NCI-H146 treated with DMSO at 0.1 percent for 48 hours (cell line): ENCODE results near the gene SLC45A3.

Source experiments
- DNase-seq: peaks from one replicate; lab custom pipeline; 2025; ENCODE audit not compliant: unreplicated experiment; lab: John Stamatoyannopoulos, UW

Gene SLC45A3

DNA sequence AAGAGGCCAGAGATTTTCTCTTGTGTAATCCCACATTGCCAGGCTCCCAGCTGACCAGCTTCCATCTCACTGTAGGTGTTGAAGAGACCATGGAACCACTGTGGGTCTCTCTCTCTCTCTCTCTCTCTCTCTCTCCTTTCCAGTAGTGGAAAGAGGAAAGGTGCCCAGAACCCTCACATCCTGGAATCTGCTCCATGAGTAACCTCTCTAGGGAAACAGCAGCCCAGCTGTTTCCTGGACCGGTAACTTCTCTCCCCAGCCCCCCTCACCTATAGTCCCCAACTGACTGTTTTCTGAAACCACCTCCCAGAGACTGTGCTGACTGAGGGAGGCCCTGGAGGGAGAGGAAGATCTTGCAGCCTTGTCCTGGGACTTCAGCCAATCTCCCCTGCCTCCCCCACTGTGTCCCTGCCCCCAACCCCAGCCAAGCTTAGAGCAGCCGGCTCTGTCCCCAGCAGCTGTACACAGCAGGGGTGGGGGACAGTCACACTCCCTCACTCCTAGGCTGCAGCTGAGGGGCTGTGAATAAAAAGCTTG is 20.6 kb upstream of the SLC45A3 start:
- no peak for DNase-seq

DNA sequence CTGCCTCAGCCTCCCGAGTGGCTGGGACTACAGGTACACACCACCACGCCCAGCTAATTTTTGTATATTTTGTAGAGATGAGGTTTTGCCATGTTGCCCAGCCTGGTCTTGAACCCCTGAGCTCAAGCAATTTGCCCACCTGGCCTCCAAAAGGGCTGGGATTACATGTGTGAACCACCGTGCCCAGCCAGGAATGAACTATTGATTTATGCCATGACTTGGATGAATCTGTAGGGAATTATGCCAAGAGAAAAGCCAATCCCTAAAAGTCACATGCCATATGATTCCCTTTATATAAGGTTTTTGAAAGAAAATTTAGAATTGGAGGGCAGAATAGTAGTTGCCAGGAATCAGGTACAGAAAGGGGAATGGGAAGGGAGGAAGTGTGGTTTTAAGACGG is 19.1 kb upstream of the SLC45A3 start:
- no peak for DNase-seq

DNA sequence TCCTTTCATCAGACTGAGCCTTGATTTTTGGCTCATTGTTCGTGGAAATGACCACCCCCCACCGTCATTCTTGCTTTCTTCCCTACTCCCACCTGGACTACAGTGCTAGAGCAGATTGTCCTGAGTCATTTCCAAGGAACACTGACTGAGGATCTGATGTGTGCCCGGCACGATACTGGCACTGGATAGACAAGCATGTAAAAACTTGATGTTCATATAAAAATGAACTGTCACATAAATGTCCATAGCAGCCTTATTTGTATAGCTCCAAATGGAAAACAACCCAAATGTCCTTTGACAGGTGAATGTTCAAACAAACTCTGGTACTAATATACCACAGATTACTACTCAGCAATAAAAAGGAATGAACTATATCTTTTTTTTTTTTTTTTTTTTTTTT is 18.6 kb upstream of the SLC45A3 start:
- no peak for DNase-seq

DNA sequence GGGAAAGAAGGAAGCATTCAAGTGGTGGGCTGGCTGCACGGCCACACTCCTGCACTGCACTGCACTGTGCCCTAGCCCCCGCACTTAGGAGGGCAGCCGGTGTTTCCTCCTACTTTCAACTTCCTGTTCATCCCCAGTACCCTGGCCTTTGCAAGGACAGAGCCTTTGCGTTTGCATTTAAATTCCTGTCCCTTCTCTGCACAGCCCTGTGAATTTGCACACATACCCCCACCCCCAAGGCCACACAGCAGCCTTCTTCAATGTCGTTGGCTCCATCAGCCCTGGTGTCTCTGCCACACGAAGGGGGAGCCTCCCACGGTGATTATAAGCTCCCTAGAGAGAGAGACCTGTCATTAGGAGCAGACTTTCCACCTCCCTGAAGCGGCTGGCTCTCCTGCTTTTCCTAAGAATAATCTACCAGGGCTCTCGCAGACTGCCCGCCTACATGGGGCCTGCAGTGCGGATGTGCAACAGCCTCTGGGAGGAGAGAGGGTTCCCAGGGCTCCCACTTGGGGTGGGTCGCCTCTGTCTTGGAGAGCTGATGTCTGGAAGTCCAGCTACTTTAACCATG is 13.2 kb upstream of the SLC45A3 start:
- DNase-seq: no peak

DNA sequence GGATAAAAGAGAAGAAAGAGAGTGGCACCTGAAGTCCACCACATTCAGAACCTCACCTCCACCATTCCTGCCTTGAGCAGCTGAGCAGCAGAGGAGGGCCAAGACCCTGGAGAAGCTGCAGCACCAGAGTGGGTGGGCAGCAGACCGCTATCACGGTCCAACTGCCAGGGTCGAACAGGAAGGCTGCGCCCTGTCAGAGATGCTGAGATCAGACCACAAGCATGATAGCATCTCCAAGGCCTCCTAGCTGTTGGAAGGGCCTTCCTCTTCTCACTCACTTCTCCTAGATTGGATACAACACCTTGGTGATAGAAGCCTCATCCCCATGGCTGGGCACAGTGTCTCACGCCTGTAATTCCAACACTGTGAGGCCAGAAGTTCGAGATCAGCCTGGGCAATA is 12.1 kb upstream of the SLC45A3 start:
- DNase-seq: no peak

DNA sequence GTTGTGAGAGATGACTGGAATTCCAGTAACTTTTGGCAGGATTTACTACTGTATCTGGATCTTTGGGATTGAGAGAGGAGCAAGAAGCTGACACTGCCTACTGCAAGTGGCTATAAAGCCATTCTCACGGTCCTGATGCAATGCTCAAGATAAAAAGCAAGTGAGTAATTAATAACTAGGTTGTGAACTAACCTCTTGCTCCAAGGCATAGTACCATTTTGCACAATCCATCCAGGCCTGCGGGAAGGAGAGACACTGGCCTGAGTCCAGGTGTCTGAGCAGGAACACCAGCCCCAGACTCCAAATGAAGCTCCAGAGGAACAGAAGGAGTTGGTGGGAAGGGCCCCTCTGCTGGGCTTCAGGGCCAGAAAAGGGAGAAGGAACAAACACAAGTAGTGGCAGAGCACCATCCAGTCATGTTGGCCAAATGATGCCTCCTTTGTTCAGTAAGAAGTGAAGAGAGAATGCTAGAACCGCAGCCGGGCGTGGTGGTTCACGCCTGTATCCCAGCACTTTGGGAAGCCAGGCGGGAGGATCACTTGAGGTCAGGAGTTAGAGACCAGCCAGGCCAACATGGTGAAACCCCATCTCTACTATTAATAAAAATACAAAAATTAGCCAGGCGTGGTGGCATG is 9.9 kb upstream of the SLC45A3 start:
- DNase-seq: no peak

DNA sequence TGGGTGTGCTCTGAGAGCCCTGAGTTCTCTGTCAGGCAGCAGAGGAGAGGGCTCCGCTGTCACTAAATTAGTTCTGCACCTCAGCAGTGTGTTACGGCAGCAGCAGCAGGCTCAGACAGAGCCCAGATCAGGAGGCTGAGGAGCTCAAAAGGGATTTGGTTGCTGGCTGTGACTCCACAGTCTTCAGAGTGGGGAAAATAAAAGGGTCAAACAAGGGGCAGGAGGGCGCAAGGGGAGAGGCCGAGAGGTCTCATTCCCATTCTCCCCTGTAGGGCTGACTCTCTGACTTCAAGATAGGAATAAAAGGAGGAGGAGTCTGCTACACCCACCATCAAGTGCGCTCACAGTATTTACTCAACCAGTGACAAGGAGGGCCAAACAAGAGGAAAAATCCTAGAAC is 9.2 kb upstream of the SLC45A3 start:
- no peak for DNase-seq

DNA sequence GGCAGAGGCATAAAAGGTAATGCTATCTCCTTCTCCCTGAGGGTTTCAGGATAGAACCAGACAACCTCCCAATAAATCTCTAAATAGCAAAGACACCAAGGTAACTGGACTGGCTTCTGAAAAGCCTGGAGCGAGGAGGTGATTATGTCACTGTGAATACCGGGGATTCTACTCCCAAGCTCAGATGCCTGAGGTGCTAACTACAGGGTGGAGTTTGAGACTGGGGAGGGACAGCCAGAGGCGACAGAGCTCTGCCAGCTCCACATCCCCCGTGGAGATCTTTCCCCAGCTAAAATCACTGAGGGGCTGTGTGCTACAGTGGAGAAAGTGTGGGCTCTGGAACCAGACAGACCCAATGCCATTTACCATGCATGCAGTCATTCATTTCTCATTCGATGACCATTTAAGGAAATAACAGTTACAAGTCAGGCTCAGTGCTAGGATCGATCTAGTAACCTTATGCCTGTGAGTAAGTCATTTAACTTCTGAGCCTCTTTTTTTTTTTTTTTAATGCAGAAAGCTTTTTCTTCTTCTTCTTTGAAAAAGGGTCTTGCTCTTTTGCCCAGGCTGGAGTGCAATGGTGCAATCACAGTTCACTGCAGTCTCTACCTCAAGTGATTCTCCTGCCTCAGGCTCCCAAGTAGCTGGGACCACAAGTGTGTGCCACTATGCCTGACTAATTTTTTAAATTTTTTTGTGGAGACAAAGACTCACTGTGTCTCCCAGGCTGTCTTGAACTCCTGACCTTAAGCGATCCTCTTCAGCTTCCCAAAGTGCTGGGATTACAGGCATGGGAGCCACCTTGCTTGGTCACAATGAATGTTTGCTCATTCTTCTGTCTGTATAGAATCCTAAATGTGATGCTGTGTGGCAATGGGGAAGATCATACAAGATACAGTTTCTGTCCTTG is 8.1 kb upstream of the SLC45A3 start:
- DNase-seq: no peak

DNA sequence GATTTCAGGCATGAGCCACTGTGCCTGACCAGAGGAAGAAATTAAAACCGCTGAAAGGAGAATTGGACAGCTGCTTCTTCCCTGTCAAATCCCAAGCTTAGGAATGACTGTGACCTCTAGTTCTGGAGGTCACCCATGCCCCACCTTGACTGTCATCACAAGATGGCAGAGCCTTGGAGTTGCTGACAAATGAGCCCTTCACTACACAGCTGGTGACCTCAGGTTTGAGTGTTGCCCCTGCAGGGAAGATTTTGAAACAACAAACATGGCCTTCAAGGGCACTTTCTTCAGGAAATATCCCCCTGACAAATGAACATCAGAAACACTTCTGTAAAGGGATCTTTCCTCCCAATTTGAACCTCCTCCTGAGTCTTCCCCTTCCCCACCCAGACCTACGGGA is 6.9 kb upstream of the SLC45A3 start:
- no peak for DNase-seq

DNA sequence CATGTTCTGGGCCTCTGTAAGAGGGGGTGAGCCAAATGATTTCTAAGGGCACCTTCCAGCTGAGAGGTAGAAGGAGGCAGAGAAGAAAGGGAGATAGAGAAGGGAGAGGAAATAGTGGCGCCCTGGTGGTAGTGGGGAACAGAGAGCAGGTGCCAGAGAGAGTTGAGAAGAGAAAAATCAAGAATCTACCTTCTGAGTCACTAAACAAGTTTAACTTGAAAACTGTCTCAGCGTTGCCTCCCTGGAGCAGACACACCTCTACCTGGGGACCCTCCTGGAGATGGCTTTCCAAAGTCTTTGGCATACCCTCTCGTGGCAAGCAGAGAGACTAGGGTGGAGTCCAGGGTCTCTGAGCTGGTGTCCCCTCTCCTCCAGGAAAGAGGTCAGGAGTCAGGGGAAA is 1.1 kb upstream of the SLC45A3 start:
- DNase-seq: no peak

DNA sequence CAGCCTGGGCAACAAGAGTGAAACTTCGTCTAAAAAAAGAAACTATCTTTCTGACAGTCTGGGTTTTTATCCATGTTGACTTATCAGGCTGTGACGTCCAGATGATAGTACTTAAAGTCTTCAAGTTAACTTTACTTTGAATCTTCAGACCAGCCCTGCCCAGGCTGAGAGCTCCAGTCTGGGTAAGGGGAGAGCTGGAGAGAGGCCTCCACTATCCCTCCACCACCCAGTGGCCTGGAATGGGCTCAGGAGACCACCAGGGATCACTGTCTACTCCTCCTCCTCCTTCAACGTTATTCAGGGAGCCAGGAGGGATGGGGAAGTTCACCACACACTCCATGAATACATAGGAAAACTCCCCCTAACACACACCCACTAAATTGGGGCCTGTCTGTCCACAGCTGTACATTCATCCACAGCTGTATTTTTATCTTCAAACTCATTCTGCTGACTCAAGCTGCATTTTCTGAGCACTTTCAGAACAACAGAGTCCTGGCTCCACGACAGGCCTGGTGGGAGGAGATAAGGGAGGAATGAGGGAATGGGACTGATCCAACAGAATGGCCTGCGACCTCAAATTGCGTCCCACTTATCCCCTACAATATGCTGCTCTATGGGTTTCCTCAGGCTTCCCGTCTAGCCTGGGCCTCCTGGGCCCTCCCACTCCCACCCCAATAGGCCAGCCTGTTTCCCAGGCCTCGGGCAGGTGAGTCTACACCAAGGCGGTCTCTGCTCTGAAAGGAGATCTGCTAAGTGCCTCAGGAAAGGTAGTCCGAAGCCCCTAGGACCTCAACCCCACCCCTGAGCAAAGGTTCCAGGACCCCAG is 1.8 kb downstream of the SLC45A3 start:
- DNase-seq: no peak

DNA sequence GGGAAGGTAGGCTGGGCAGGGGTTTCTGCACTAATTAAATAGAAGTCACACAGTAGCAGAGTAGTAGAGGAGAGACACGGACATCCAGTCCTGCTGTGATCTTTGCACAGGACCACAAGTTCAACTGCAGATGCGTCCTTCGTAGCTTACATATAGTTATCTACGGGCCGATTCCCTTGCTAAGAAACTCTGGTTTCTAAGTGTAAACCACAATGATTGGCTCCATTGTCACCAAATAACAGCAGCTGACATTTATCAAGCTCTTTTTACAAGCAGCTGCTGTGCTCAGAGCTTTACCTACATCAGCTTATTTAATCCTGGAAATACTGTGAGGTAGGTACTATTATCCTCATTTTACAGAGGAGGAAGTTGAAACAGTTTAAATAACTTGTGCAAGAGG is 3.1 kb downstream of the SLC45A3 start:
- no peak for DNase-seq

DNA sequence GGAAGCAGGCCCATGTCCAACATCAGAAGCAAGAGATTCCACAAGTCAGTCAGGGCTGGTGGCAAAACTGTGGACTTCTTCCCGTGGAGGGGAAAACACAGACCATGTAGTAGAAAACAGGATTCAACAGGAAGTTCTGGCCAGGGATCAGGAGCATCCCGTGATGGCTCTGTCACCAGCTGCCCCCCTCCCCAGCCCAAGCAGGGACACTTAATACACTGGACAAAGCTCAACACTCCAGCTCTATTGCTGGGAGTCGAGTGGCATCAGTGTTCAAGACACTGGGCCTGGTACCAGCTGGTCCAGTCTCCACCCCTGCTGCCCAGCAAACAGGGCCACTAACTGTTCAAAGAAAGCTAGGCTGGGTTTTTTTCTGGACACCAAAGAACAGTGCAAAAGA is 3.7 kb downstream of the SLC45A3 start:
- no peak for DNase-seq

DNA sequence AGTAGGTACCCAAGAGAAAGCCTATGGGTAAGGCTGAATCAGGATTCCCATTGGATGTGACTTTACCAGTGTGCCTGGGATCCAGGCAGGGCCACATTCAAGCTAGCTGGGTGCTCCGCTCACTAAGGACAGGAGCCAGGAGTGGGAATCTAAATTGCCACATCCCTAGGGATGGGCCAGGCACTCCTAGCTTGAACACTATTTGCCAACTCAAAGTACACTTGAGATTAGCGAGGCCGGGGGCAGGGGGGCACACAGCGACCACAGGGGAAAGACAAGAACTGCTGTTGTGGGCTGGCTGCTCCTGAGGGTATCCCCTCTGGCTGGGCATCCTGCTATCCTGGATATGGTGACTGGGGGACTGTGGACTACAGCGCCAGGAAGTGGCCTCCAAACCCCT is 4.3 kb downstream of the SLC45A3 start:
- DNase-seq: no peak

DNA sequence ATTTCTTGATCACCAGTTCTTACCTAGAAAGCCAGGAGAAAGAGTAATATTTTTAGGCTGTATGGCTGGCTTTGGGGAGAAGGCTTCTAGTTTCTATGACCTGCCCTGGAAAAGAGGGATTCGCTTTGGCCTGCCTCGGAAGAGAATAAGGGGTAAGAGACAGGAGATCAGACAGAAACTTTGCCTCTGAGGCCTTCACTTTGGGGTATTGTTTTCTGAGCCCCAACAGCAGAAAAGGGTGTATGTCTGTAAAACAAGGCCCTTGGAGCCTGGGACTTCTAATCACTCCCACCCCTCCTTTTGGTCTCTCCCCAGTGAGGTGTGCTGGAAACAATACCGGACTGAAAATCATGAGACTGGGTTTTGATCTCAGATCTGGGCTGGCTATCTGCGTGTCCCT is 5.1 kb downstream of the SLC45A3 start:
- no peak for DNase-seq

DNA sequence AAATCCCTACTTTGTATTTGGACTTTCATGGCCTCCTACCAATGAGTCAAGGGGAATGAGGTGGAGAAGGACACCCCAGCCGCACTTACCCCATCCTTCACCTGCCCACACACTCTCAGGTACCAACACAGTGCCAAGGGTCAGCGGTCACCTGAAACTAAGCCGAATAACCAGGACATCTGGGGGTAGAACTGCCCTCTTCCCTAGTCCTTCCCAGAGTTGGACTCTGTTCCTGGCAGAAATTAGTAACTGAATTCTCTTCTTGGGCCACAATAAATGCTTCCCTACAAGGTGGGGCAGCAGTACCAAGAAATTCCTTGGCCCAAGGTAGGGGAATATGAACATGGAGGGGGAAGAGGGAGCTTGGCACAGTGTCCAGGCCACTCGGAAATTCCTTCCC is 7.3 kb downstream of the SLC45A3 start:
- DNase-seq: no peak

DNA sequence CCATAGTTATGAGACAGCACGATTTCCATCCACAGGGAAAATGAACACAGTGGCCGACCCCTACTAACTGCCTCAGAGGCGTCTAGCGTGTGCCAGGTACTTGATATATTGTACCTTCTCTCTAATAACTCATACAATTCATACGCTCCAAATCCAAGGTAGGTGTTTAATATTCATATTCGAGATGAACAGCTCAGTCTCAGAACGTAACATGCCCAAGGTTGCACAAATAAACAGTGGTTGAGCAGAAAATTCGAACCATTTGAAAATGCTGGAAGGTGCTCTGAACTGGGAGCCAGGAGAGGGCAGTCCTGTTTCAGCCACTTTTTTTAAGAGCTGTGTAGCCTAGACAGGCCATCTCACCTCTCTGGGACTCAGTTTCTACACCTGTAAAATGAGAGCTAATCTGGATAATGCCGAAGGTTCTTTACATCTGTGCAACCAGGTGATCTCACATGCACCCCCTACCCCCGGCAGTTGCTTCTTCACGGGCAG is 7.9 kb downstream of the SLC45A3 start:
- DNase-seq: no peak

DNA sequence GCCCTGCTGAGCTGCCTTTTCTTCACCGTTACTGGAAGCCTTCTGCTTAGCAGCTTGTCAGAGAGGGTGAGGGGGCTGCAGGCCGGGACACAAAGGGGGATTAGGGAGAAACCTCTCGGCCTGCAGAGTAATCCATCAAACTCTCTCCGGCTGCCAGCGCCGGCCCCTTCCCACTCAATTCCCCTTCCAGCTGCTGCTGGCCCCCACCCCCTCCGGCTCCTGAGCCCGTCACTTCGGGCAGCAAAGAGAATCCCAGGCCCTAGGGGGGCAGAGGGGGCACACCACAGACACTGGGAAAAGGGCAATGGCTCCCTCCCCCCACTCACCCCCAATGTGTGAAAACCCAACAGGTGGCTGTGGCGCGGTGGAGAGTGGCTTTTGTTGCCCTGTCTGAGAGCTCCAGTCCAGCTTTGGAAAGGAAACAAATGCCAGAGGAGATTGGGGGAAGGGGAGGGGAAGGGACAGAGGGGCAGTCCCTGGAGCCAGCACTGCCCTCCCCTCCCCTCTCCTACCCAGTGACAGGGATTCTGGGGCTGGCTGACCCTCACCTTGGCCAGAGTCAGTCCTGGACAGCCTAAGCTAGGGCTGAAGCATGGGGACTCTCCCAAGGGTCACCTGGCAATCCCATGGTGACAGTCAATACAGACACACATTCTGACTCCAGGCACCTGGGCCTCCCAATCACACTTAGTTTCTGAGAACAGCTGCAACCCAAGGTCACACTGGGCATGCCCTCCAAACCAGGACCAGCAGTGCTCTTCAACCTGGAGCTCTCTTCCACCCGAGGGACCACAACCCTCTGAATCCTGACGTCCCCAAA is 9.5 kb downstream of the SLC45A3 start:
- DNase-seq: no peak

DNA sequence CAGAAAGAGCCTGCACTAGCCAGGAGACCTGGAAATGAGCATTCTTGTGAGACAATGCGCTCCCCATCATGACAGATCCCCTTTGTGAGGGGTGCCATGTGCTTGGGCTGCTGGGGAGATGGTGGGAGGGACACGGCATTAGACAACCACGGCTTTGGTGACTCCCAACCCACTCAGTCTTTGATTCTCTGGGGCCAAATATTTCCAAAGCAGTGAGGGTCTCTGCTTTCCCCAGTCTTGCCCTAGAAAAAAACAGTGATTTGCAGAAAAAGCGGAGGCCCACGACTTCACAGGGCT is 10.2 kb downstream of the SLC45A3 start:
- no peak for DNase-seq

DNA sequence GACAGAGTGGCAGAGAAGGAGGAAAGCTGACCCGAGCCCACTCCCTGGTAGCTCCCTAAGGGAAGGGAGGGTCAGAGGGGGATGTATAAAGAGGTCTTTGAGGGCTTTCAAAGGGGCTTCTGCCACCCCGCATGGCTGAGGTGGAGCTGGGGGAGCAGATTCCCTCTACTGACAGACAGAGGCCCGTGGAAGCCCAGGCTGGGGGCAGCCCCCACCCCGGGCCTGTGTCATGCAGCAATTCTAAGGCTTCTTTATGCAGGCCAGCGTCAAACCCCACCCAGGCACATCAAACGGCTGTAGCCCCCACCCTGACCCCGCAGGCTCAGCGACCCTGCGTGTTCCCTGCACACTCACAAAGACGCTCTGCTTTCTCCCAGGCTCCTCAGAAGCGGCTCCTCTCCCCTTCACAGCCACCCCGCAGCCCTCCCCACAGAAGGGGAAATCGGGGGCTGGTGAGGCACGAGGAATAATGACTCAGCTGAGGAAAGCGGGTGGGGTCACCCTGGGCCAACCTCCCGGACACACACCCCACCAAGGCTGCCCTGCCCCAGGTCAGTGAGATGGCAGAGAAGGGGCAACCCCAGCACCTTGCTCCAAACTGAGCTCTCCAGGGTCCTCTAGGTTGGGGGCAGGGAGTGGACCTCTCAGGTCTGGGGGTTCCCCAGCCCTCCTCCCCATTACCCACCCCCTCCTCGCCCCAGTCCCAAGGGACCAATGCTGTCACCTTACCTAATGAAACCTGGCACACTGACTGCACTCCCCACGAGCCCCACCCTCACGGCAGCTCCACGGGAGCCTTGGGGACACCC is 10.8 kb downstream of the SLC45A3 start:
- no peak for DNase-seq
